Ovary (tissue), 9 donors: ENCODE data around the gene POC1A. TPM values are rescaled to one million over a fixed set of nuclear protein-coding genes. Genes with fewer than 3 reads are reported as not detected.

ENCODE experiments used
- DNase-seq, 5 donors: peaks; one replicate each; pipeline ENCODE4 v3.0.0-alpha.2; 2019 to 2020
- H3K27ac ChIP-seq, 2 donors: fragments of 200-600 bp; one replicate each; pipeline versions ENCODE4 v1.5.1 to v1.8.0; 2019 to 2022
- H3K27me3 ChIP-seq: fragments of 200-600 bp; one replicate; pipeline ENCODE4 v1.8.0; 2022
- H3K36me3 ChIP-seq: fragments of 200-600 bp; sonication (generic); one replicate; pipeline ENCODE4 v1.5.1; 2019
- H3K4me1 ChIP-seq: one replicate; pipeline ENCODE4 v1.8.1; 2013; ENCODE audit warnings: mild to moderate bottlenecking, moderate library complexity; ENCODE audit not compliant: insufficient read depth
- H3K4me3 ChIP-seq: fragments of 200-600 bp; sonication (generic); one replicate; pipeline ENCODE4 v1.5.1; 2017
- H3K9me3 ChIP-seq, 2 donors: fragments of 200-600 bp in 1 of 2; sonication (generic) in 1 of 2; one replicate each; pipeline versions ENCODE4 v1.5.1 to v1.8.1; 2013 to 2019; ENCODE audit warnings: mild to moderate bottlenecking in 1 of 2, moderate library complexity in 1 of 2
- CTCF ChIP-seq, 3 donors: fragments of 450-650 bp in 2 of 3; fragments of 200-600 bp in 1 of 3; IDR thresholded peaks; one replicate each; pipeline versions ENCODE4 v1.5.1 to v1.8.0; 2016 to 2022; ENCODE audit warnings: antibody characterized with exemption in 3 of 3, mild to moderate bottlenecking in 1 of 3
- EP300 ChIP-seq: sonication (generic); formaldehyde crosslinking; IDR thresholded peaks from one replicate; pipeline ENCODE4 v1.6.1; 2017; ENCODE audit warnings: antibody characterized with exemption
- POLR2A ChIP-seq: fragments of 450-650 bp; IDR thresholded peaks from one replicate; pipeline ENCODE4 v1.6.1; 2017; ENCODE audit warnings: antibody characterized with exemption, mild to moderate bottlenecking, moderate library complexity
- WGBS, 3 donors: extraction: QIAGEN DNeasy Blood & Tissue Kit in 1 of 3; methylation state at CpG; one replicate each; pipeline versions ENCODE4 v1.1.5 to v1.1.7; 2013 to 2017; 5-methylcytosine and 5-hydroxymethylcytosine counted together
- intact Hi-C, 4 donors: fragments of 100-400 bp; cut with DNase I; formaldehyde crosslinking; loops; one replicate each; pipeline versions ENCODE4 v1.11.0 to v1.15.1; 2022 to 2023
- polyA plus RNA-seq, 2 donors: library from polyadenylated mRNA; stranded (reverse); fragments of 200-250 nt in 1 of 2; fragments of 350-450 nt in 1 of 2; fragmentation: Illumina TruSeq in 1 of 2; extraction: RNeasy Lipid Tissue Mini Kit (QIAGEN cat#74804) in 1 of 2; gene quantifications; one replicate each; pipeline ENCODE4 v1.2.3, GENCODE V29; 2013 to 2014
- total RNA-seq, 7 donors: library from RNA; depleted of rRNA in 2 of 7; stranded (reverse); fragments of >200 nt in 2 of 7; fragmentation: NEBNext Ultra II Directional in 3 of 7; extraction: Animal tissue kit (Norgen Biotek cat#: 25700) in 3 of 7; gene quantifications; one replicate each; pipeline versions ENCODE4 v1.1.0 to v1.2.4, GENCODE V29; 2016 to 2023
- donor health status: DM: no; HTN: no; CAD: no; lungs with moderate emphysema.
- donor health status: DM: no; HTN: no; CAD: no.
- donor health status: Bipolar disorder and iron deficiency.
- donor health status: DM: yes; HTN: yes; CAD: no.
- donor health status: DM: no; HTN: no; CAD: no.
- donor health status: DM: yes; HTN: yes; CAD: no.

The POC1A gene
- total and polyA plus RNA-seq, 9 donors = 0.53 to 1.8 (median 1.3) TPM

GRCh38 chr3:52095990-52096775 lies 58.0 kb downstream of the POC1A start:
- no peak for DNase-seq
- Histone ChIP-seq H3K4me3 (no peak overlapping the region), H3K36me3 (no peaks in the 10 kb centered on the region), H3K27me3 (no peaks in the 10 kb centered on the region), H3K27ac (no peak overlapping the region), H3K9me3 (no peaks in the 10 kb centered on the region), H3K4me1 (no peaks in the 10 kb centered on the region)
- WGBS, 3 donors = 90 to 92% (median 91%) methylated on average over 8 of the region's 8 CpGs
- TF ChIP-seq EP300 = no peak
- no peak for TF ChIP-seq CTCF (IDR thresholded peaks at IDR 0.05)
- no peak for TF ChIP-seq POLR2A
- intact Hi-C loops = no loop called here

DNA sequence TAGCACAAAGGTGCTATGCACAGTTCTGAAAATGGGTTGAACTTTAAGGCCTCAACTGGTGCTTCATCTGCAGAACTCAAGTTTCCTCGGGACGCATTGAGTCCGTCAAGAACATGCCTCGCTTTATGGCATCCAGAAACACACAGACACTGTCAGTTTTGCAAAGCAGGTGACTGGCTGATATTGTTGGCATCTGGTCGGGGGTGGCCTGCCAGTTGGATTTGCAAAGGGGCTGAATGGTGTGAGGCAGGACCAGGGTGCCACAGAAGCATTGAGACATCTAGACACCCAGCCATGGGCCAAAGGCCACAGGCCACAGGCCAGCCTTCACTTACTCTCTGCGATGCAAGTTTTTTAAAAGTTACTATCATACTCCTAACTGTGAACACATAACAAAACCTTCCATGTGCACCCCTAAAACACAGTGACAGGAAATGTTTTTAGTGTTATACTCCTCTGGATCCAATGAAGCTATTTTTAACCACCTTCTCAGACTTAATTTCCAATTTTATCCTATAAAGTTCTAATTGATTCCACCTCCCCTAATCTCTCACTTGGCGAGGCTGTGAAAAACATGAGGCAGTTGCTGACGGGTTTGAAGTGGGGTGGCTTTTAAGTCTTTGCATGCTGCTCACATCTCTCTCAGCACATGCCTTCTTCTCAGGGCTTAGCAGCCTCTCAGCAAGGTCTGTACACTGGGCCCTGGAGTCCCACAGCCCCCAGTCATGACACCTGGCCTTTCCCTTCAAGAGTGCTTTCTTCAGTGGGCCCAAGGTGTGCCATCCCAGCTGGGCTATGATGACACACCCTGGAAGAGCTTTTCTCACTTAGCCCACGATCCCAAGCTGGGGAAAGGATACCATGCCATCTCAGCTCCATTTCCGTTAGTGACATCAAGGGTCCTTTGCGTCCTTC lies 59.4 kb downstream of the POC1A start:
- Histone ChIP-seq H3K4me1 (no peaks in the 10 kb centered on the region), H3K27me3 (no peaks in the 10 kb centered on the region), H3K9me3 (no peaks in the 10 kb centered on the region), H3K4me3 (no peak overlapping the region), H3K27ac (no peak overlapping the region), H3K36me3 (no peaks in the 10 kb centered on the region)
- TF ChIP-seq POLR2A = no peak
- no peak for TF ChIP-seq EP300
- no peak for TF ChIP-seq CTCF (IDR thresholded peaks at IDR 0.05)
- intact Hi-C loops = no loop called here
- 95 to 97% (median 96%) methylated on average over 11 of the region's 11 CpGs for WGBS, 3 donors
- peak in 1 of 5 donors; percentile 4 for DNase-seq

- H3K27ac ChIP-seq = no peak overlapping the region
- WGBS, 3 donors = 79 to 90% (median 83%) methylated on average over 7 of the region's 7 CpGs
- DNase-seq = peak in 1 of 5 donors; percentile 3
- H3K4me3 ChIP-seq = no peak overlapping the region
- TF ChIP-seq EP300 (no peak), CTCF (IDR thresholded peaks at IDR 0.05) (no peak), POLR2A (no peak)
- H3K9me3 ChIP-seq = no peaks in the 10 kb centered on the region
- H3K4me1 ChIP-seq = no peaks in the 10 kb centered on the region
- intact Hi-C loops = no loop called here
- H3K27me3 ChIP-seq = no peaks in the 10 kb centered on the region
- H3K36me3 ChIP-seq = no peaks in the 10 kb centered on the region
Observed at GRCh38 chr3:52093756-52094545, 60.3 kb downstream of the POC1A start.

DNA sequence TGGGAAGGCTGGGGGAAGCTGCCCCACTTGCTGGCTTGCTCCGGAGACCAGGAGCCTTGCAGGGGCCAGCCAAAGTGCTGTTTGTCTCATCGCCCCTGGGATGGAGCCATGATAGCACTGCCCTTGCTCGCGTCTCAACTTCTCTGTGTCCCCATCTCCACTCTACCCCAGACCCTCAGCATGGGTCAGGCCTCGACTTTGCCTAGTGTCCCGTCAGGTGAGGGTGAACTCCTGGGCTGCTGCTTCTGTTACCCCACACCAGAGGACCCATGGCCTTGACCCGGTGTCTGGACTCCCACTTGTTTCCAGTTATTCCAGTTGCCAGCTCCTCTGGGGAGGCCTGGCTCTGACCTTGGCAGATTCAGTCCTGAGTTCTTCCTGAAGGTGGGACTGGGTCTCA lies 61.3 kb downstream of the POC1A start:
- Histone ChIP-seq H3K9me3 (no peaks in the 10 kb centered on the region), H3K27me3 (no peaks in the 10 kb centered on the region), H3K4me3 (no peak overlapping the region), H3K4me1 (no peaks in the 10 kb centered on the region), H3K27ac (no peak overlapping the region), H3K36me3 (no peaks in the 10 kb centered on the region)
- intact Hi-C loops = no loop called here
- DNase-seq = peak in 1 of 5 donors; percentile 17
- 74 to 78% (median 76%) methylated on average over 7 of the region's 7 CpGs for WGBS, 3 donors
- TF ChIP-seq CTCF (IDR thresholded peaks at IDR 0.05) (no peak), EP300 (no peak), POLR2A (no peak)
